Transverse colon (tissue), 4 donors: ENCODE measurements around the gene LRRC3. TPM values are rescaled to one million over a fixed set of nuclear protein-coding genes. Genes with fewer than 3 reads are reported as not detected.

Source experiments
- DNase-seq: peaks from one replicate; pipeline ENCODE4 v3.0.0-alpha.2; 2019
- H3K27ac ChIP-seq, 4 donors: fragments of 200-600 bp; sonication (generic); 2 replicates each; pipeline ENCODE4 v1.5.1; 2016 to 2018; ENCODE audit warnings: inconsistent platforms in 4 of 4
- H3K27me3 ChIP-seq: fragments of 200-600 bp; sonication (generic); 2 replicates; pipeline ENCODE4 v1.5.1; 2017; ENCODE audit warnings: inconsistent platforms
- H3K36me3 ChIP-seq, 4 donors: fragments of 200-600 bp; sonication (generic); 2 replicates each; pipeline ENCODE4 v1.5.1; 2017 to 2019; ENCODE audit warnings: inconsistent platforms in 4 of 4
- H3K4me1 ChIP-seq, 4 donors: fragments of 200-600 bp; sonication (generic); 2 replicates each; pipeline ENCODE4 v1.5.1; 2017 to 2020; ENCODE audit warnings: inconsistent platforms in 4 of 4
- H3K4me3 ChIP-seq, 4 donors: fragments of 200-600 bp; sonication (generic); 1 replicate in 1 of 4; 2 replicates in 3 of 4; pipeline versions ENCODE4 v1.5.1 to v1.6.1; 2017 to 2019; ENCODE audit warnings: inconsistent platforms in 4 of 4
- H3K9me3 ChIP-seq, 2 donors: fragments of 200-600 bp; sonication (generic); 2 replicates each; pipeline ENCODE4 v1.5.1; 2017 to 2019; ENCODE audit warnings: inconsistent platforms in 2 of 2
- EP300 ChIP-seq: sonication (generic); formaldehyde crosslinking; IDR thresholded peaks from one replicate; pipeline ENCODE4 v1.6.1; 2017; ENCODE audit warnings: antibody characterized with exemption, low read depth
- POLR2A ChIP-seq: fragments of 450-650 bp; IDR thresholded peaks from one replicate; pipeline ENCODE4 v1.6.1; 2016; ENCODE audit warnings: antibody characterized with exemption, mild to moderate bottlenecking, moderate library complexity
- POLR2AphosphoS5 ChIP-seq, 3 donors: sonication (generic); formaldehyde crosslinking; IDR thresholded peaks; one replicate each; pipeline ENCODE4 v1.6.1; 2016; ENCODE audit warnings: antibody characterized with exemption in 3 of 3
- WGBS, 2 donors: methylation state at CpG; one replicate each; pipeline ENCODE4 v1.1.5; 2018; ENCODE audit warnings: low coverage in 1 of 2; 5-methylcytosine and 5-hydroxymethylcytosine counted together
- in situ Hi-C, 4 donors: fragments of 200-750 bp; cut with MboI; loops; one replicate each; pipeline versions ENCODE4 v1.15.0 to v1.15.1; 2017; ENCODE audit warnings: low sequenced_read_pairs in 3 of 4, low pct_ligation_motif_present in 1 of 4, low pct_unique_long_range_greater_than_20kb in 1 of 4
- intact Hi-C: fragments of 100-400 bp; cut with DNase I; formaldehyde crosslinking; loops from one replicate; pipeline ENCODE4 v1.15.1; 2023; ENCODE audit warnings: low total_unique reads
- total RNA-seq, 4 donors: library from RNA; depleted of rRNA; stranded (reverse); fragments of >200 nt; gene quantifications; one replicate each; pipeline ENCODE4 v1.1.0, GENCODE V29; 2016
- TF ChIP-seq, protein P1 (sequence below), 5 experiments: fragments of 200-600 bp in 3 of 5; fragments of 450-650 bp in 2 of 5; sonication (generic) in 3 of 5; IDR thresholded peaks; 1 replicate in 2 of 5; 2 replicates in 3 of 5; pipeline ENCODE4 v1.5.1; 2016 to 2017; ENCODE audit warnings: antibody characterized with exemption in 5 of 5, inconsistent platforms in 3 of 5, mild to moderate bottlenecking in 2 of 5, moderate library complexity in 1 of 5

Gene LRRC3
- total RNA-seq, 4 donors from 2014 or later: 4.4 to 6.7 (median 5.1) TPM

DNA sequence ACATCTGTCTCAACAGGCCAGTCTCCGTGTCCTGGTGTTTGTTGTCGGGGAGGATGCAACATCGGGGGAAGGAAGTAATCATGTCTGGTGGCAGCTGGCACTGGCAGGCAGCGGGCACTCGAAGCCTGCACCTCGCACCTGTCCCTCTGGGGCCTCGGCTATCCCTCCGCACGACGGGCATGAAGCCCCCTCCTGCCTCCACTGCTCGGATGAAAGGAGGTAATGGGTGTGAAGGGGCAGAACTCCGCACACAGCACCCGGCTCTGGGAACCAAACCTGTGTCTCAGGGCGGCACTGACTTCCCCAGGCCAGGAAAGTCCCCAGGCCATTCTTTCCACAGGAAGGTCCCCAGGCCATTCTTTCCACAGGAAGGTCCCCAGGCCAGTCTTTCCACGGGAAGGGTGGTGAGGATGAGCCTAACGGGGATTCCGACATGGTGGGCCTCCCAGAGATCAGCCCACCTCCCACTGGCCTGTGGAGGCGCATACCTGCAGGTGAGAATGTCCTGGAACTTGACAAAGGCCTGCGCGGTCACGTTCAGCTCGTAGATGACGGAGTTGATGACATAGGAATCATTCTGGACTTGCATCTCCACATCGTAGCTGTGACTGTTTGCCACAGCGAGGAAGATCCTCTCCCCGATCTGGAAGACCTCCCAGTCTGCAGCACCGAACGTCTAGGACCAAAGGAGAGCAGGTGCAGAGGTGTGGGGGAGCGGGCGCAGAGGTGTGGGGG is 53.6 kb downstream of the LRRC3 start:
- in situ Hi-C loops (loop anchor here in 3 of 4 donors (5.0 to 25.0 kb wide), 3 partner anchors 278 to 286 kb away; no protein-coding TSS in a partner anchor), intact Hi-C loops (no loop called here)
- no peaks in the 10 kb centered on the region for H3K9me3 ChIP-seq
- H3K4me1 ChIP-seq: peaks cover 0 to 6% (median 3%) of the 10 kb centered on the region in 4 donors
- peaks cover 19% of the 10 kb centered on the region for H3K27me3 ChIP-seq
- no peak for DNase-seq
- no peak overlapping the region for H3K27ac ChIP-seq
- no peaks in the 10 kb centered on the region for H3K36me3 ChIP-seq
- H3K4me3 ChIP-seq: no peak overlapping the region
- WGBS, 2 donors: 69% methylated on average over 23 of the region's 30 CpGs; no CpG with 5 or more reads in 1 of the 2 donors
- TF ChIP-seq, protein P1, sequence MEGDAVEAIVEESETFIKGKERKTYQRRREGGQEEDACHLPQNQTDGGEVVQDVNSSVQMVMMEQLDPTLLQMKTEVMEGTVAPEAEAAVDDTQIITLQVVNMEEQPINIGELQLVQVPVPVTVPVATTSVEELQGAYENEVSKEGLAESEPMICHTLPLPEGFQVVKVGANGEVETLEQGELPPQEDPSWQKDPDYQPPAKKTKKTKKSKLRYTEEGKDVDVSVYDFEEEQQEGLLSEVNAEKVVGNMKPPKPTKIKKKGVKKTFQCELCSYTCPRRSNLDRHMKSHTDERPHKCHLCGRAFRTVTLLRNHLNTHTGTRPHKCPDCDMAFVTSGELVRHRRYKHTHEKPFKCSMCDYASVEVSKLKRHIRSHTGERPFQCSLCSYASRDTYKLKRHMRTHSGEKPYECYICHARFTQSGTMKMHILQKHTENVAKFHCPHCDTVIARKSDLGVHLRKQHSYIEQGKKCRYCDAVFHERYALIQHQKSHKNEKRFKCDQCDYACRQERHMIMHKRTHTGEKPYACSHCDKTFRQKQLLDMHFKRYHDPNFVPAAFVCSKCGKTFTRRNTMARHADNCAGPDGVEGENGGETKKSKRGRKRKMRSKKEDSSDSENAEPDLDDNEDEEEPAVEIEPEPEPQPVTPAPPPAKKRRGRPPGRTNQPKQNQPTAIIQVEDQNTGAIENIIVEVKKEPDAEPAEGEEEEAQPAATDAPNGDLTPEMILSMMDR (IDR thresholded peaks at IDR 0.05): no peak
- no peak for TF ChIP-seq EP300
- TF ChIP-seq POLR2AphosphoS5 (IDR thresholded peaks at IDR 0.05): no peak
- TF ChIP-seq POLR2A: no peak

GRCh38 chr21:44509539-44509938 is 54.2 kb downstream of the LRRC3 start:
- 48 to 80% methylated on average over 3 to 12 of the region's 12 CpGs for WGBS, 2 donors
- no peaks in the 10 kb centered on the region for H3K36me3 ChIP-seq
- no peak overlapping the region for H3K4me3 ChIP-seq
- H3K27me3 ChIP-seq: peaks cover 19% of the 10 kb centered on the region
- peaks cover 0 to 6% (median 3%) of the 10 kb centered on the region in 4 donors for H3K4me1 ChIP-seq
- peak; percentile 74 for DNase-seq
- intact Hi-C loops (no loop called here), in situ Hi-C loops (loop anchor here in 3 of 4 donors (5.0 to 25.0 kb wide), 3 partner anchors 278 to 285 kb away; no protein-coding TSS in a partner anchor)
- H3K9me3 ChIP-seq: no peaks in the 10 kb centered on the region
- TF ChIP-seq, protein P1 (IDR thresholded peaks at IDR 0.05): peak; percentile 25 to 52 (median 39)
- TF ChIP-seq EP300 (no peak), POLR2AphosphoS5 (IDR thresholded peaks at IDR 0.05) (no peak), POLR2A (no peak)
- H3K27ac ChIP-seq: no peak overlapping the region

DNA sequence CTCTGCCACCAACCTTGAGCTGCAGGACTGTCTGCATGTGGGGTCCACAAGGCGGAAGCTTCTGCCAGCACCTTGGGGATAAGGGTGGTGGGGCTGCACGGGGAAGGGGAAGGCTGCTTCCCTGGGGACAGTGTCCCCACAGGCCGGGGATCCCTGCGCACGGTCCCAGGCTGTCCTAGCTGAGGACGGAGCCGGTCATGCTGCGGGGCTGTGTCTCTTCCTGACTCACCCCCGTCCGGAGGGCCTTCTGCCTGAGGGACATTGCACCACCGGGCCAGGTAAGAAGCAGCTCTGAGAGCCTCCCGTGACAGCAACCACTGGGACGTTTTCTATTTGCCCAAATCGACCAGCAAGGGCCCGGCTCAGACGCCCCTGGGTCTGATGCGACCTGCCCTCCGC is 54.8 kb downstream of the LRRC3 start:
- H3K27me3 ChIP-seq: peaks cover 19% of the 10 kb centered on the region
- H3K36me3 ChIP-seq: no peaks in the 10 kb centered on the region
- in situ Hi-C loops: loop anchor here in 2 of 4 donors (10.0 to 25.0 kb wide), 2 partner anchors 277 to 285 kb away; no protein-coding TSS in a partner anchor
- no peaks in the 10 kb centered on the region for H3K9me3 ChIP-seq
- no peak overlapping the region for H3K27ac ChIP-seq
- 58% methylated on average over 17 of the region's 18 CpGs; no CpG with 5 or more reads in 1 of the 2 donors for WGBS, 2 donors
- H3K4me3 ChIP-seq: peak overlapping the region in 1 of 4 donors; percentile 27
- H3K4me1 ChIP-seq: peaks cover 0 to 6% (median 3%) of the 10 kb centered on the region in 4 donors
- no peak for TF ChIP-seq POLR2AphosphoS5 (IDR thresholded peaks at IDR 0.05)
- TF ChIP-seq, protein P1 (IDR thresholded peaks at IDR 0.05): no peak
- no peak for TF ChIP-seq EP300
- TF ChIP-seq POLR2A: no peak
- intact Hi-C loops: loop anchor here (1.0 kb wide), 1 partner anchor 272 kb away; no protein-coding TSS in a partner anchor
- DNase-seq: no peak

- H3K36me3 ChIP-seq: no peaks in the 10 kb centered on the region
- in situ Hi-C loops (loop anchor here in 2 of 4 donors (10.0 to 25.0 kb wide), 2 partner anchors 277 to 284 kb away; no protein-coding TSS in a partner anchor), intact Hi-C loops (loop anchor here (1.0 kb wide), 1 partner anchor 272 kb away; no protein-coding TSS in a partner anchor)
- DNase-seq: peak; percentile 75
- peaks cover 0 to 6% (median 3%) of the 10 kb centered on the region in 4 donors for H3K4me1 ChIP-seq
- H3K27me3 ChIP-seq: peaks cover 19% of the 10 kb centered on the region
- no peaks in the 10 kb centered on the region for H3K9me3 ChIP-seq
- H3K4me3 ChIP-seq: peak overlapping the region in 1 of 4 donors; percentile 27
- TF ChIP-seq POLR2A: no peak
- TF ChIP-seq, protein P1 (IDR thresholded peaks at IDR 0.05): peak; percentile 79 to 88 (median 84)
- no peak overlapping the region for H3K27ac ChIP-seq
- 14% methylated on average over 17 of the region's 36 CpGs; no CpG with 5 or more reads in 1 of the 2 donors for WGBS, 2 donors
Observed at GRCh38 chr21:44510508-44511218, 55.4 kb downstream of the LRRC3 start.
